WERI-Rb-1 (cell line): ENCODE data around the gene HIF1A.

ENCODE experiments used
- DNase-seq: peaks from one replicate; pipeline ENCODE4 v3.0.0-alpha.2; 2020
- H3K27ac ChIP-seq: fragments of 250-450 bp; sonication (Bioruptor Pico); 2 replicates; pipeline ENCODE4 v1.5.1; 2020; ENCODE audit warnings: mild to moderate bottlenecking, moderate library complexity
- H3K27me3 ChIP-seq: fragments of 250-450 bp; sonication (Bioruptor Pico); 2 replicates; pipeline ENCODE4 v1.5.1; 2021; ENCODE audit warnings: mild to moderate bottlenecking, low read depth, moderate library complexity; ENCODE audit not compliant: insufficient read depth, severe bottlenecking
- H3K36me3 ChIP-seq: fragments of 250-450 bp; sonication (Bioruptor Pico); 2 replicates; pipeline ENCODE4 v1.5.1; 2020; ENCODE audit warnings: mild to moderate bottlenecking, moderate library complexity
- H3K4me3 ChIP-seq: 2 replicates; pipeline ENCODE4 v1.5.1; 2011; ENCODE audit warnings: low read depth, mild to moderate bottlenecking, control low read depth, low read length
- H3K9me3 ChIP-seq: fragments of 250-450 bp; sonication (Bioruptor Pico); 2 replicates; pipeline ENCODE4 v1.5.1; 2021; ENCODE audit warnings: mild to moderate bottlenecking, moderate library complexity; ENCODE audit not compliant: severe bottlenecking
- CTCF ChIP-seq: IDR thresholded peaks from 2 replicates; pipeline ENCODE4 v1.5.1; 2011; ENCODE audit warnings: low read depth, mild to moderate bottlenecking, control low read depth, inconsistent platforms, low read length

HIF1A gene

DNA sequence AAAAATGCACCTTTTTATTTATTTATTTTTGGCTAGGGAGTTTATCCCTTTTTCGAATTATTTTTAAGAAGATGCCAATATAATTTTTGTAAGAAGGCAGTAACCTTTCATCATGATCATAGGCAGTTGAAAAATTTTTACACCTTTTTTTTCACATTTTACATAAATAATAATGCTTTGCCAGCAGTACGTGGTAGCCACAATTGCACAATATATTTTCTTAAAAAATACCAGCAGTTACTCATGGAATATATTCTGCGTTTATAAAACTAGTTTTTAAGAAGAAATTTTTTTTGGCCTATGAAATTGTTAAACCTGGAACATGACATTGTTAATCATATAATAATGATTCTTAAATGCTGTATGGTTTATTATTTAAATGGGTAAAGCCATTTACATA is 52.0 kb downstream of the HIF1A start:
- Histone ChIP-seq H3K4me3 (no peak overlapping the region), H3K27me3 (no peaks in the 10 kb centered on the region), H3K27ac (no peak overlapping the region), H3K36me3 (peaks cover 54% of the 10 kb centered on the region), H3K9me3 (no peaks in the 10 kb centered on the region)
- no peak for TF ChIP-seq CTCF
- no peak for DNase-seq

DNA sequence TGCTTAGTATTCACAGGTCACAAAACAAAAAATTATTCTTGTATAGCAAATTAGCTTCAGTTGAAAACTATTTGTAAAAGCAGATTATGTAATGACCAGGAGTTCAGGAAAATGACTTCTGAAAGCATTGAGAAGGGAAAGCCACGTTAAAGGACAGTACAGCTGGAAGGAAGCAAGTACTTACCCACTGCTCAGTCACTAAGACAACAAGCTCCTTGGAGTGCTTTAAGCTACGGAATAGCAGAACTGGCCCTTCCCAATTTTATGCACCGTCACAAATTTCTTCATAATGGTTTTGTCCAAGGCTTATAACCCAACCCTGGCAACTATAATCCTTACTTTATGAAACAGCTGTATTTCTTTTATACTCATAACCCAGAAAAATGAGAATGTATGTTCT is 54.0 kb downstream of the HIF1A start:
- DNase-seq = no peak
- no peak overlapping the region for H3K27ac ChIP-seq
- no peak for TF ChIP-seq CTCF
- peaks cover 37% of the 10 kb centered on the region for H3K36me3 ChIP-seq
- no peaks in the 10 kb centered on the region for H3K27me3 ChIP-seq
- H3K9me3 ChIP-seq = no peaks in the 10 kb centered on the region
- no peak overlapping the region for H3K4me3 ChIP-seq

- TF ChIP-seq CTCF = no peak
- Histone ChIP-seq H3K36me3 (peaks cover 33% of the 10 kb centered on the region), H3K27me3 (no peaks in the 10 kb centered on the region), H3K27ac (no peak overlapping the region), H3K9me3 (no peaks in the 10 kb centered on the region), H3K4me3 (no peak overlapping the region)
- no peak for DNase-seq
Observed at GRCh38 chr14:61749867-61750266, 54.6 kb downstream of the HIF1A start.

GRCh38 chr14:61750708-61751474 is 55.6 kb downstream of the HIF1A start:
- TF ChIP-seq CTCF = no peak
- Histone ChIP-seq H3K4me3 (no peak overlapping the region), H3K9me3 (no peaks in the 10 kb centered on the region), H3K27ac (no peak overlapping the region), H3K36me3 (peaks cover 22% of the 10 kb centered on the region), H3K27me3 (no peaks in the 10 kb centered on the region)
- DNase-seq = no peak

DNA sequence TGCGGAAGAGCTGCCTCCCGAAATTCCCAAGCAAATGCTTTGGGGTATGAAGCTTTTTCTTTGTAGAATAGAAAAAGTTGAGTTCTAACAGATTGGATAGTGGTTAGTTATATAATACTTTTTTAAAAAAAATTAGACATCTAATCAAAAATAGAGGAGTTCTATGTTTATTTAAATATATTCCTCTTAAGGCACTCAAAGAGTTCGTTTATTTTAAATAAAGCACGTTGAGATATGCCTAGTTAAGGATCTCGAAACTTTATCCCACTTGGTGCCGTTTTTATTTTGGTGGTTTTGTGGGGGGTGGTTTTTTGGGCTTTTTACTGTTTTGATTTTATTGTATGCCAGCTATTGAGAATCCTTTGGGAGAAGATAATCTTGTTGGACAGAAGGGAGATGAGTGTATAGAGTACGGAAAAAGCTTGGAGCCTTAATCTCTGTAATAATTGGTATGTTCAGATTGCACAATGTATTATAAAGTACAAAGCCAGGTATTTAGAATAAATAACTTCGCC is 56.2 kb downstream of the HIF1A start:
- Histone ChIP-seq H3K9me3 (no peaks in the 10 kb centered on the region), H3K27ac (no peak overlapping the region), H3K4me3 (no peak overlapping the region), H3K27me3 (no peaks in the 10 kb centered on the region), H3K36me3 (peaks cover 19% of the 10 kb centered on the region)
- no peak for DNase-seq
- no peak for TF ChIP-seq CTCF

DNA sequence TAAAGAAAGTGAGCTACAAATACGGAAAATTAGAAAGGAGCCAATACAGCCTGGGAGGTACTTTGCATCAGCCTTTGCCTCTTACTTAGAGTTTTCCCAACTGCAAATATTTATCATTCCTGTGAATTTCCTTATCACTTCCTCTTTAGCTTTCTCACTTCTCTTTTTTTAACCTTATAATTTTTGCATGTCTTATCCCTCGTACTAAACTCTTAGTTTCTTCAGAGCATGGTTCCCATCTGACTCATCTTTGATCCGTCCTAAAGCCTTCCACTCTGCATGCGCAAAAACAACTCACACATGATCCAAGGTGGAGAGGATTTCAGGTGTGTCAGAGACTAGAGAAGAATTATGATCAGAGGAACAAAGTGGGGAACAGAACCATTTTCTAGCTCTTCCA is 57.3 kb downstream of the HIF1A start:
- Histone ChIP-seq H3K36me3 (peaks cover 8% of the 10 kb centered on the region), H3K27me3 (no peaks in the 10 kb centered on the region), H3K9me3 (no peaks in the 10 kb centered on the region), H3K27ac (no peak overlapping the region), H3K4me3 (no peak overlapping the region)
- no peak for DNase-seq
- TF ChIP-seq CTCF = no peak
